ENCODE results near the gene IRAK2.
A peak's percentile ranks its signal among the peaks of the same experiment; 100 is the strongest.

Gene IRAK2

GRCh38 chr3:10217359-10217758, 52.6 kb downstream of the IRAK2 start:
- H3K4me3 Mint-ChIP-seq, result no peak overlapping the region
- H3K9me3 Mint-ChIP-seq, result peaks cover 7% of the 10 kb centered on the region
- H3K4me1 Mint-ChIP-seq (ENCODE audit: low read depth), result peaks cover 25% of the 10 kb centered on the region
- peaks cover 55% of the 10 kb centered on the region for H3K36me3 Mint-ChIP-seq (ENCODE audit: low read depth)
- no peaks in the 10 kb centered on the region for H3K27me3 Mint-ChIP-seq (ENCODE audit: low read depth)
- peak overlapping the region; percentile 23 for H3K27ac Mint-ChIP-seq

DNA sequence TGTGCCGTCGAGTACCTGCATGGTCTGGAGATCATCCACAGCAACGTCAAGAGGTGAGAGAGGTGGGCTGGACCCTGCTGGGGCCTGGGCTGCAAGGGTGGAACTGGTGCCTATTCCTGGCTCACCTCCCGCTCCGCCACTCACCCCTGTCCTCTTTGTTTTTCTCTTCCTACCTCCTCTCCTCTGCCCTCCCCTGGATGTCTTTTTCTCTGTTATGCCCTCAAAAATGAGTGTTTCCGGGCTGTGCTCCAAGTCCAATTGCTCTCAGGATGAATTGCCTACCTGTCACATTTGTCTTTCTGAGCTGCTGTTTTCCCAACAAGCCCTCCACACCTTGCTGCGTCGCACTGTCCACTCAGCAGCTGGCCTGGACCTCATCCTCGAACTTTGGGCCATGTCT, 55.0 kb downstream of the IRAK2 start:
- peaks cover 42% of the 10 kb centered on the region for H3K4me1 Mint-ChIP-seq (ENCODE audit: low read depth)
- peak overlapping the region; percentile 29 for H3K27ac Mint-ChIP-seq

GRCh38 chr3:10223676-10224639, 59.2 kb downstream of the IRAK2 start:
- Mint-ChIP-seq H3K4me3 (peak overlapping the region; percentile 54), H3K36me3 (ENCODE audit: low read depth) (peaks cover 56% of the 10 kb centered on the region), H3K27ac (peak overlapping the region; percentile 94), H3K27me3 (ENCODE audit: low read depth) (no peaks in the 10 kb centered on the region), H3K4me1 (ENCODE audit: low read depth) (peaks cover 58% of the 10 kb centered on the region), H3K9me3 (no peaks in the 10 kb centered on the region)

More for the DNA sequence above, 55.0 kb downstream of the IRAK2 start:
- H3K9me3 Mint-ChIP-seq, result peaks cover 7% of the 10 kb centered on the region
- H3K27me3 Mint-ChIP-seq (ENCODE audit: low read depth), result no peaks in the 10 kb centered on the region
- peaks cover 60% of the 10 kb centered on the region for H3K36me3 Mint-ChIP-seq (ENCODE audit: low read depth)
- H3K4me3 Mint-ChIP-seq, result no peak overlapping the region

- Mint-ChIP-seq H3K27me3 (ENCODE audit: low read depth) (no peaks in the 10 kb centered on the region), H3K4me3 (peak overlapping the region; percentile 73), H3K9me3 (no peaks in the 10 kb centered on the region), H3K36me3 (ENCODE audit: low read depth) (peaks cover 55% of the 10 kb centered on the region), H3K27ac (peak overlapping the region; percentile 94), H3K4me1 (ENCODE audit: low read depth) (peaks cover 58% of the 10 kb centered on the region)
These were observed 60.3 kb downstream of the IRAK2 start for GRCh38 chr3:10224794-10225665.

GRCh38 chr3:10226293-10226692, 61.6 kb downstream of the IRAK2 start:
- H3K27ac Mint-ChIP-seq, result peak overlapping the region; percentile 36
- H3K27me3 Mint-ChIP-seq (ENCODE audit: low read depth), result no peaks in the 10 kb centered on the region
- H3K4me1 Mint-ChIP-seq (ENCODE audit: low read depth), result peaks cover 49% of the 10 kb centered on the region

DNA sequence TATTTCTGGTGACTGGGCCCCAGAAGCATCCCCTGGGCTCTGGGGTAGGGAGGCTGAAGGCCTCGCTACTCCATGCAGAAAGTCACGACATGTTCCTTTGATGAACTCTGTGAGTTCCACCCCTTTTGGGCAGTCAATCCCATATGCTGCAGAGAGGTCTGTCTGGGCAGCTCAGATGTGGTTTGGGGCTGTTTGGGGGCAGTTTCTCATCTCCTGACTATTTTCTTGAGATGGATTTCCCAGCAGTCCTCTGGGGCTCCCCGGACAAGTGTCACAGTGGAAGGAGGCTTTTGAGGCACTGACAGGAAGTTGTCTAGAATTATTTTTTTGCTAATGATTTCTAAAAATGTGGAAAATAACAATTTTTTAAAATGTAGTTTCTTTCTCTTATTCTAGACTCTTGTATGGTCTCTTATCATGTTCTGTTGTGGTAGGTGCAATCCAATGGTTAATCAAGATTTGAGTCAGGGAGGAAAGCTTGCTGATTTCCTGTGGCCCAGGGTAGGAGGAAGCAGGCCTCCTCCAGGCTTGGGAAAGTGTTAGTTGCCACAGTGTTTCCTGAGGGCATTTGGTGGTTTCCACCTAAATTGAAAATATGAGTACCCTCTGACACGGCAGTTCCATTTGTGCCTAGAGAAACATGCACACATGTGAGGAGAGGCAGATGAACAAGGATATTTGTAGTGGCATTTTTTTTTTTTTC, 63.7 kb downstream of the IRAK2 start:
- no peaks in the 10 kb centered on the region for H3K27me3 Mint-ChIP-seq (ENCODE audit: low read depth)
- H3K4me3 Mint-ChIP-seq, result peak overlapping the region; percentile 60
- peaks cover 36% of the 10 kb centered on the region for H3K4me1 Mint-ChIP-seq (ENCODE audit: low read depth)
- no peaks in the 10 kb centered on the region for H3K9me3 Mint-ChIP-seq
- H3K27ac Mint-ChIP-seq, result peak overlapping the region; percentile 80
- peaks cover 34% of the 10 kb centered on the region for H3K36me3 Mint-ChIP-seq (ENCODE audit: low read depth)

More at GRCh38 chr3:10226293-10226692, 61.6 kb downstream of the IRAK2 start:
- Mint-ChIP-seq H3K4me3 (no peak overlapping the region), H3K9me3 (no peaks in the 10 kb centered on the region), H3K36me3 (ENCODE audit: low read depth) (peaks cover 47% of the 10 kb centered on the region)

DNA sequence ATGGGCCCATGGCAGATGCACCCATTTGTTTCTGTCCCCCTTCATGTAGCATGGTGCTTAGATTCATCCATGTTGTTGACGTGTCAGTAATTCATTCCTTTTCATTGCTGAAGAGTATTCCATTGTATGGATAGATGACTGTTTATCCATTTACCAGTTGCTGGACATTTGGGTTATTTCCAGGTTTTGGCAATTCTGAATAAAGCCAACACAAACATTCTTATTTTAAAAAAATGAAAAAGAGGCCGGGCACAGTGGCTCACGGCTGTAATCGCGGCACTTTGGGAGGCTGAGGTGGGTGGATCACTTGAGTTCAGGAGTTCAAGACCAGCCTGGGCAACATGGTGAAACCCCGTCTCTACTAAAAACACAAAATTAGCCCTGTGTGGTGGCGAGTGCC, 64.9 kb downstream of the IRAK2 start:
- Mint-ChIP-seq H3K27ac (peak overlapping the region; percentile 62), H3K4me1 (ENCODE audit: low read depth) (peaks cover 26% of the 10 kb centered on the region), H3K4me3 (no peak overlapping the region), H3K9me3 (no peaks in the 10 kb centered on the region), H3K27me3 (ENCODE audit: low read depth) (no peaks in the 10 kb centered on the region), H3K36me3 (ENCODE audit: low read depth) (peaks cover 29% of the 10 kb centered on the region)

DNA sequence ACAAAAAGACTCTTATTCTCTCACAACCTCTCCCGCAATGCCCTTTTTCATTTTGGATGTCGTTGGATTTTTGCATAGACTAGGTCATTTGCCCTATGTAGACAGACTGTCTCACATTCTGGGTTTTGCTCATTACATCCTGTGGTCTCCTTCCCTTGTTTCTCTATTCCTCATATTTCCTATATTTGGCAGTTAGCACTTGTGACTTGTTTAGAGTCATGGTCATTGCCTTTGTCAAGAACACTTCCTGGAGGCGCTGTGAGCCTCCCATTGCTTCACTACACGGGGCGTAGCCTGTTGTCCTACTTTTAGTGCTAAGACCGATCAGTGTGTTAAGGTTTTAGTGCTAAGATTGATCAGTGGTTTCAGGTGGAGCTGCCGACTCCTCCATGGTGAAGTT, 67.4 kb downstream of the IRAK2 start:
- Mint-ChIP-seq H3K4me3 (no peak overlapping the region), H3K27me3 (ENCODE audit: low read depth) (no peaks in the 10 kb centered on the region)

GRCh38 chr3:10233988-10234387, 69.3 kb downstream of the IRAK2 start:
- H3K27ac Mint-ChIP-seq, result no peak overlapping the region
- H3K9me3 Mint-ChIP-seq, result peaks cover 5% of the 10 kb centered on the region
- H3K4me1 Mint-ChIP-seq (ENCODE audit: low read depth), result peaks cover 27% of the 10 kb centered on the region
- H3K36me3 Mint-ChIP-seq (ENCODE audit: low read depth), result peaks cover 43% of the 10 kb centered on the region
- H3K4me3 Mint-ChIP-seq, result no peak overlapping the region
- H3K27me3 Mint-ChIP-seq (ENCODE audit: low read depth), result no peaks in the 10 kb centered on the region

More for the DNA sequence above, 67.4 kb downstream of the IRAK2 start:
- no peaks in the 10 kb centered on the region for H3K9me3 Mint-ChIP-seq
- H3K36me3 Mint-ChIP-seq (ENCODE audit: low read depth), result peaks cover 36% of the 10 kb centered on the region
- H3K27ac Mint-ChIP-seq, result no peak overlapping the region
- peaks cover 20% of the 10 kb centered on the region for H3K4me1 Mint-ChIP-seq (ENCODE audit: low read depth)

DNA sequence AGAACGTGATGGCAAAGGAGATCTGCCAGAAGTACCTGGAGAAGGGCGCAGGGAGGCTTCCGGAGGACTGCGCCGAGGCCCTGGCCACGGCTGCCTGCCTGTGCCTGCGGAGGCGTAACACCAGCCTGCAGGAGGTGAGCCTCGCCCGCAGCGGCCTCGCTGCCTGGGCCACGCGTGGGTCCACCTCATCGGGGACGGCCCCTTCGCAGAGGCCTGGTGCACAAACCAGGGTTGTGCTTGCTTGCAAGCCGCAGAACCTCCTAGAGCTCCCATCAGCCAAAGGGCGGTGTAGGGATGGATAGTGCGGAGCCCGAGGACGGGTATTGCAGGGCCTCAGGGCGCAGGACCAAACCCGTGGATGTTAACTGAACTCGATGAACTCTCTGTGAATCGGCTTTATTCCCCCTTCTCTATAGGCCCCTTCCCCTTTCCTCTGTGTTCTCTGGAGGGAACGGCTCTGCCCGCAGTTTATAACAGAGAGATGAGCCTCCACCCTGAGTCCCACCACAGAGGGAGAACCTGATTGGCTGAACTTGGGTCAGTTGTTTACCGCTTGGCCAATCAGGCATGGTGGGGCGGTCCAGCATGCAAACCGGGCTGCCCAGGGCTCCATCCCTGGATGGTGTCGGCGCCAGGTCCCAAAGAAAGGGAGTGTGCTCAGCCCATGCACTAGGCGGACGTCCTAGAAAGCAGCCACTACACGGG, 70.0 kb downstream of the IRAK2 start:
- Mint-ChIP-seq H3K27me3 (ENCODE audit: low read depth) (no peaks in the 10 kb centered on the region), H3K4me1 (ENCODE audit: low read depth) (peaks cover 26% of the 10 kb centered on the region), H3K27ac (no peak overlapping the region), H3K4me3 (no peak overlapping the region), H3K36me3 (ENCODE audit: low read depth) (peaks cover 46% of the 10 kb centered on the region), H3K9me3 (peaks cover 5% of the 10 kb centered on the region)

DNA sequence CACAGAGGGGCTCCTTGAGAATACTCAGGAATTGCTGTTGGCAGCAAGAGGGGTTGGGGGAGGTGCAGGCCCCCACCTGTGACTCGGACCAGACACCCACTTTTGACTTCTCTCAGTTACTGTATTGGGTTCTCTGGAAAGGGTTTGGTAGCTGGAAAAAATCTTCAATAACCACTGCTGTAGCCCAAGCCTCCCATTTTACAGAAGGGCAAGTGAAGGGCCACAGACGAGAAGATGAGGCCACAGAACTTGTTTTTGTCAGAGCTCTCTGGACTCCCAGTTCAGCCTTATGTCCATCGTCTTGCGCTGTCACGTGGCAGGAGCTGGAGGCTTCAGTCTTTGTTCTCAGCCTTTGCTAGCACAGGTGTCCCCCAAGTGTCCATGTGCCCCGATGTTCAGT, 70.8 kb downstream of the IRAK2 start:
- H3K36me3 Mint-ChIP-seq (ENCODE audit: low read depth), result peaks cover 47% of the 10 kb centered on the region
- no peaks in the 10 kb centered on the region for H3K27me3 Mint-ChIP-seq (ENCODE audit: low read depth)
- H3K4me1 Mint-ChIP-seq (ENCODE audit: low read depth), result peaks cover 26% of the 10 kb centered on the region

GRCh38 chr3:10238345-10239183, 73.8 kb downstream of the IRAK2 start:
- Mint-ChIP-seq H3K4me3 (peak overlapping the region; percentile 63), H3K27me3 (ENCODE audit: low read depth) (no peaks in the 10 kb centered on the region), H3K27ac (peak overlapping the region; percentile 94), H3K9me3 (peaks cover 5% of the 10 kb centered on the region), H3K4me1 (ENCODE audit: low read depth) (peaks cover 39% of the 10 kb centered on the region), H3K36me3 (ENCODE audit: low read depth) (peaks cover 58% of the 10 kb centered on the region)

More for the DNA sequence above, 70.8 kb downstream of the IRAK2 start:
- H3K9me3 Mint-ChIP-seq, result peaks cover 5% of the 10 kb centered on the region
- no peak overlapping the region for H3K27ac Mint-ChIP-seq
- H3K4me3 Mint-ChIP-seq, result no peak overlapping the region

- H3K4me1 Mint-ChIP-seq (ENCODE audit: low read depth), result peaks cover 43% of the 10 kb centered on the region
- H3K27ac Mint-ChIP-seq, result peak overlapping the region; percentile 68
- H3K4me3 Mint-ChIP-seq, result no peak overlapping the region
These were observed 76.1 kb downstream of the IRAK2 start for GRCh38 chr3:10240799-10241198.

More at GRCh38 chr3:10240799-10241198, 76.1 kb downstream of the IRAK2 start:
- Mint-ChIP-seq H3K27me3 (ENCODE audit: low read depth) (no peaks in the 10 kb centered on the region), H3K9me3 (peaks cover 26% of the 10 kb centered on the region), H3K36me3 (ENCODE audit: low read depth) (peaks cover 71% of the 10 kb centered on the region)

Measured in T-helper 1 cell treated with Interleukin-12 subunit alpha and Interleukin-12 subunit beta and Interleukin-4 antibody, amounts not matched to agents 30 μg/mL and 1 μg/mL, for 36 hours (primary cell).